ENCODE data around the gene WDPCP. TPM values are rescaled to one million over a fixed set of nuclear protein-coding genes. Genes with fewer than 3 reads are reported as not detected.
"Not testable (repeated sequence)": the region's sequence is repeated elsewhere in the genome, so short reads cannot be mapped to it uniquely, and the experiment has no call there.

WDPCP gene
- total RNA-seq, 1 donor from 2014 or later, result 16.6 TPM

DNA sequence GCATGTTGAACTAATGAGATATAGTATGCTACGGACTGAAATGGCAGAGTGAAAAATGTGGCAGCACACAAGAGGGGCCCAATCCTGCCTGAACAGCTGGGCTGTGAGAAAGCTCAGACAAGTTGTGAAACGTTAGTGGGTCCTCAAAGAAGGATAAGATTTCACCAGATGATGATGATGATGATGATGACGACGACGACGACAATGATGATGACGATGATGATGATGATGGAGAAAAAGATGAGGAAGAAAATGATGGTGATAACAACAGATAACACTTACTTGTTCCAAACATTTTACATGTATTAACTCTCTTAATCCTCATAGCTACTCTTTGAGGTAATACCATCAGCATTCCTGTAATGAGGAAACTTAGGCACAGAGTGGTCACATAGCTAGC, 94.2 kb downstream of the WDPCP start:
- no peak for DNase-seq (ENCODE audit: low spot score)
- intact Hi-C loops (cut with DNase I), result no loop called here
- no peak for ATAC-seq

DNA sequence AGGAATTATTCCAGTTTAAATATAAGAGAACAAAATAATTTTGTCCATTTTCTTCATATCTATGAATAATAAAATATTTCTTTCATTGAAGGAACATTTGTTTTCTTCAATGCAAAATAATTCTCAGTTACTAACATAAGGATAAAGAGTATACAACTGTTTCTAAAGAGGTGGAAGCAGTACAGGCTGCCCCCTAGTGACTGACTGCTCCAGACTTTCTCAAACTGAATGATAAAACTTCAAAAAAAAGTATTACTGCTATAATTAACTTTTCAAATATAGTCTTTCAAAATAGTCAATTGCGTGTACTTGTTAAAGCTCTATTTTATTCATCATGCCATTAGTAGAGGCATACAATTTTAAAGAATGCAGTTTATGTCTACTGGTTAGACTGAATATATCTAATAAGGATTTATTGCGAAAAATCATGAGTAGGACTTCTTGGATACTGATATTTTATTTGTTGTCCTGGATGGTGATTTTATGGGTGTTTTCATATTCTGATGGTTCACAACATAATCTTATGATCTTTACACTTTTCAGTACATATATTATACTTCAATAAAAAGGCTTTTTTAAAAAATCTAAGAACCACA, 100.1 kb downstream of the WDPCP start:
- intact Hi-C loops (cut with DNase I), result no loop called here

GRCh38 chr2:63486861-63487290, 101.4 kb downstream of the WDPCP start:
- intact Hi-C loops (cut with DNase I), result no loop called here
- ATAC-seq (no peak), DNase-seq (ENCODE audit: low spot score) (no peak)

More for the DNA sequence above, 100.1 kb downstream of the WDPCP start:
- ATAC-seq, result no peak
- no peak for DNase-seq (ENCODE audit: low spot score)

DNA sequence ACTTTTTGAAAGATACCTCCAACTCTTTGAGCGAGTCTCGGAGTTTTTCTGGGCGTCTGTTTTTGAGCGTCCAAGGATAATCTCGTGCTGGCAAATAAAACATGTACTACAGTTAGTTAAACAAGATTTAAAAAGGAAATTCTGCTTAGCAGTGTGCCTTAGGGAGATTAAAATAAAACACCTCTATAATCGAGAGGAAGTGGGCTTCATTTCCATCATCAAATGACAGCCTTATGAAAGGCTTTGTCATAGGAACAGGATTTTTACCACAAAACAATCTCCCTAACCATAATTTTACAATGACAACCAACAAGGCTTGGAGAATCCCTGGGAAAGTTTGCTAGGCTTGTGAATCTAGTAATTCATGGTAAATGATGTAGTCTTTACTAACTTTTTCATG, 103.4 kb downstream of the WDPCP start:
- no peak for DNase-seq (ENCODE audit: low spot score)
- ATAC-seq, result no peak
- intact Hi-C loops (cut with DNase I), result no loop called here

GRCh38 chr2:63484481-63484880, 103.8 kb downstream of the WDPCP start:
- ATAC-seq (no peak), DNase-seq (ENCODE audit: low spot score) (no peak)
- intact Hi-C loops (cut with DNase I), result no loop called here

DNA sequence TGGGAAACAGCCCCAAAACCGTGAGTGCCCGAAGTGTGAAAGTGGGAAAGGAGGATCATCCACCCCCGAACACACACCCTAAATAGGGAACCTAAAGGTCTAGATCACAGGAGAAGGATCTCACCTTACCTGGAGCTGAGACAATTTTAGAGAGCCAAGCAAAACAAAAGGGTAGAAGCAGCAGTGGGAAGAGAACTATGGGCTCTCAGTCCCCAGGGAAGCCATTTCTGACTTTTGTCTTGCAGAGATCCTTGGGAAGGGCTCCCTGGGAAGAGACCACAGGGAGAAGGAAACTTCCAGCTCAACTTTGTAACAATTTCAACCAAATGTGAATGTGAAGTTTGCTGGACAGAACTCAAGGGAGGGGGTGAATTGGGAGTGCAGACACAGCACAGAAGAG, 110.6 kb downstream of the WDPCP start:
- DNase-seq (ENCODE audit: low spot score), result no peak
- no peak for ATAC-seq
- intact Hi-C loops (cut with DNase I), result no loop called here

DNA sequence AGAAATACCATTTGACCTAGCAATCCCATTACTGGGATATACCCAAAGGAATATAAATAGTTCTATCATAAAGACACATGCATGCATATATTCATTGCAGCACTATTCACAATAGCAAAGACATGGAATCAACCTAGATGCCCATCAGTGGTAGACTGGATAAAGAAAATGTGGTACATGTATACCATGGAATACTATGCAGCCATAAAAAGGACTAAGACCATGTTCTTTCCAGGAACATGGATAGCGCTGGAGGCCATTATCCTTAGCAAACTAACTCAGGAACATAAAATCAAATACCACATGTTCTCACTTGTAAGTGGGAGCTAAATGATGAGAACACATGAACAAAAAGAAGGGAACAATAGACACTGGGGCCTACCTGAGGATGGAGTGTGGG, 119.0 kb downstream of the WDPCP start:
- DNase-seq (ENCODE audit: low spot score); ATAC-seq; intact Hi-C loops (cut with DNase I): not testable (repeated sequence)

GRCh38 chr2:63465633-63466032, 122.6 kb downstream of the WDPCP start:
- DNase-seq (ENCODE audit: low spot score), result no peak

DNA sequence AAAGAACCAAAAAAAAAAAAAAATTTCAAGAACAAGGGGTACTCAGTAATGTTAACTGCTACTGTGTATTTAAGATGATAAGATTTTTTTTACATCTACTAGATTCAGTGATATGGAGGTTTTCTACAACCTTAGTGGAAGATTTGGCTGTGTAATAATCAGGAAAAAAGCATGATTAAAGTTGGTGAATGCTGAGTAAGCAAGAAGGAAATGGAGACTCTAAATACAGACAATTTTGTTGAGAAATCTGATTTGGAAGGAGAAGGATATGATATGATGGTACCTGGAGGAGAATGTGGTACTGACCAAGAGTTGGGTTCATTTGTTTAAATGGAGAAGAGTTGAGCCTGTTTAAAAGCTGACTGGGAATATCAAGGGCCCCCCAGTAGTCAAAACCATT, 125.1 kb downstream of the WDPCP start:
- ATAC-seq (no peak), DNase-seq (ENCODE audit: low spot score) (no peak)
- intact Hi-C loops (cut with DNase I), result loop anchor here (5.0 kb wide), 1 partner anchor 146 kb away; no protein-coding TSS in a partner anchor

More at GRCh38 chr2:63465633-63466032, 122.6 kb downstream of the WDPCP start:
- ATAC-seq, result no peak
- intact Hi-C loops (cut with DNase I), result no loop called here

DNA sequence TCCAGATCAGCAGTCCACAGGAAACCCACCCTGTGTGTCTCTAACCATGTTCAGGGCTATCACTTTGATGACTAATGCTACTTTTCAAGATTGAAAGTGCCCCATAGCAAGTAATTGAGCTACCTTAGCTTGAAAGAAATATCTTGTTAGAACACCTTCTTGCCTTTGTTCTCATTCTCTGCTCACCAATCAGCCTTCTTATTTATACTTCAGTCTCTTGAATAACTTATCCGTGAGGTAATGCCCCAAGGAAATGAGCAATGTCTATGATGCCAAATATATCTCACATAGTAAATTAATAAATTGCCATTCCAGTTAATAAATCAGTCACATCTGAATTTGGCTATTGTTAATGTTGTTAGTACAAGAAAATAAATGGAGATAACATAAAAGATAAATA, 141.6 kb downstream of the WDPCP start:
- DNase-seq (ENCODE audit: low spot score), result no peak
- ATAC-seq, result no peak
- intact Hi-C loops (cut with DNase I), result no loop called here

DNA sequence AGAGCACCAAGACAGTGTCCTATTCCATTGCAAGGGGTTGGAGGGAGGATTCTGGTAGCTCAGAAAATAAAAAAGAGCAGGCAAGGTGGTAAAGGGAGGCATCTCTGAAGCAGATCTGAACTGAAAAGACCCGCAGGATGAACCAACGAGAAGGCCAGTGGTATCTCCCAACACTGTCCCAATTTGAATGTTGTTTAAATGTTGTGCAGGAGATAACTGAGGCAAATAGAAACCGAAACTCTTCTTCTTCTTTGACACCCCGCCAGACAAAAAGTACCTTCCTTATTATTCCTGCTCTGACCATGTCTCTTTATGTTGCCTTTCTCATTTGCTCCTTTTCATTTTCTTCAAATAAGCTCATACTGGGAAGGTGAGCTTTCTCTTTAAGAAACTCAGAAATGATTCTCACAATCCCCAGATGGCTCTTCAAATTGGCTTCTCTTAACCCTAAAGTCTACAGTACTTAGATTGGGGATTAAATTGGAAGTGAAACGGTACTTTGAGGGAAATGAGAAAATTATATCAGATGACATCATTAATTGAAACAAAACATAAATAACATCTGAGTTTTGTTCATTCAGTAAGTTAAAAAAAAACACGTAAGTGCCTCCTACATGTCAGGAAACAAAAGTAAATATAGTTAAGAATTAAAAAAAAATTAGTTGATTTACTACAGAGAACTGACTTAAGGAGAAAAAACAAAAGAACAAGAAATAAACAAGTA, 143.6 kb downstream of the WDPCP start:
- intact Hi-C loops (cut with DNase I), result no loop called here
- ATAC-seq, result no peak
- no peak for DNase-seq (ENCODE audit: low spot score)

- DNase-seq (ENCODE audit: low spot score) (no peak), ATAC-seq (no peak)
- intact Hi-C loops (cut with DNase I), result no loop called here
Observed at GRCh38 chr2:63440612-63441011, 147.7 kb downstream of the WDPCP start.

- DNase-seq (ENCODE audit: low spot score) (no peak), ATAC-seq (no peak)
- intact Hi-C loops (cut with DNase I), result no loop called here
Observed at GRCh38 chr2:63438181-63438580, 150.1 kb downstream of the WDPCP start.

- no peak for ATAC-seq
- intact Hi-C loops (cut with DNase I), result no loop called here
- no peak for DNase-seq (ENCODE audit: low spot score)
Observed at GRCh38 chr2:63436488-63436887, 151.8 kb downstream of the WDPCP start.

GRCh38 chr2:63435070-63435469, 153.2 kb downstream of the WDPCP start:
- intact Hi-C loops (cut with DNase I), result no loop called here
- ATAC-seq (no peak), DNase-seq (ENCODE audit: low spot score) (no peak)

- intact Hi-C loops (cut with DNase I), result no loop called here
- ATAC-seq (no peak), DNase-seq (ENCODE audit: low spot score) (no peak)
Observed at GRCh38 chr2:63434024-63435001, 154.0 kb downstream of the WDPCP start.

GRCh38 chr2:63432373-63432772, 155.9 kb downstream of the WDPCP start:
- ATAC-seq (no peak), DNase-seq (ENCODE audit: low spot score) (no peak)
- intact Hi-C loops (cut with DNase I), result no loop called here

DNA sequence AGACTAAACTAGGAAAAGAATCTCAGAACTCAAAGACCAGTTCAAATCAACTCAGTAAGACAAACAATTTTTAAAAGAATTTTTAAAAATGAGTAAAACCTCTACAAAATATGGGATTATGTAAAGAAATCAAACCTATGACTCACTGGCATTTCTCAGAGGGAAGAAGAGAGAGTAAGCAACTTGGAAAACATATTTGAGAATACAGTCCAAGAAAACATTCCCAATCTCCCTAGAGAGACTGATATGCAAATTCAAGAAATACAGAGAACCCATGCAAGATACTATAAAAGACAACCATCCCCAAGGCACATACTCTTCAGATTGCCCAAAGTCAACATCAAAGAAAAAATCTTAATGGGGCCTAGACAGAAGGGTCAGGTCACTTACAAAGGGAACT, 162.7 kb downstream of the WDPCP start:
- DNase-seq (ENCODE audit: low spot score), result no peak
- intact Hi-C loops (cut with DNase I), result no loop called here
- no peak for ATAC-seq

- ATAC-seq (no peak), DNase-seq (ENCODE audit: low spot score) (no peak)
- intact Hi-C loops (cut with DNase I), result no loop called here
Observed at GRCh38 chr2:63425079-63425416, 163.2 kb downstream of the WDPCP start.
